Forelimb muscle (tissue), 1 donor: ENCODE measurements around the gene HESX1. TPM values are rescaled to one million over a fixed set of nuclear protein-coding genes. Genes with fewer than 3 reads are reported as not detected.

Experiments used
- DNase-seq: peaks from one replicate; pipeline ENCODE4 v3.0.0-alpha.2; 2013; ENCODE audit warnings: low read depth
- polyA plus RNA-seq: library from polyadenylated mRNA; unstranded; fragments of 120-200 nt; gene quantifications from one replicate; pipeline ENCODE4 v1.2.1, GENCODE V29; 2013; ENCODE audit not compliant: insufficient read length

The HESX1 gene
- polyA plus RNA-seq, 1 donor = 1.6 TPM

DNA sequence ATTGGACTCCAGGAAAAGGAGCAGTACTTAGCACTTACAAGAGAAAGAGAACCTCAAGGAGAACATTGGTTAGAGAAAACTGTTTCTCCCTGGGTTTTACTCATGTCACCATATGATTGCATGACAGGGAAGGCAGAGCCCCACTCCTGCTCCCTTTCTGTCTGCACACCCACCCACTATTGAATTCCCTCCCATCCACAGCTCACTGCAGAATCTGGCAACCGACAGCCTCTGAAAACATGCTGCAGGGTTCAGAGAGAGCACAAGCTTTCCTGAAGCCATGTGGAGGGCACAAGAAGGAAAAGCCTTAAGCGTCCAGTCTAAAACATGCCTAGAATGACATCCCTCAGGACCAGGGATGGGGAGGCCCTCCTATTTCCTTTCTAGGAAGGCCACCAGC, 31.6 kb downstream of the HESX1 start:
- no peak for DNase-seq

DNA sequence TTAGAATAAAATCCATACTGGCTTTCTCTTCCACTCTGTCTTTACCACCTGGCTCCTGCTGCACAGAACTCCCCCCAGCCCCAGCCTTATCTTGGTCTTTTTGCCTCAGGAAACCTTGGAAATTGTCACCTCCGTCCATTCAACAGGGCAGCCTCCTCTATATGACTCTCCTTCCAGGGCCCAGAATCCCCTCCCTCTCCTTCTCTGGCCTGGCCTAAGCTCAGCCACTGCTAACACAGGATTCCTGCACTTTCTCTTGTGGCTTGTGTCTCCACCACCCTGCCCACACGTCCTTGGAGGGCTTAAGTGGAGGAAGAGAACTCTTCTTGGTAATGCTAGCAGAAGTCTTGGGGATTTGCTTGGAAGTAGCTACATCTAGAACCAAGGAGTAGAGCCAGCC, 33.1 kb downstream of the HESX1 start:
- DNase-seq = no peak

- no peak for DNase-seq
These were observed 34.1 kb downstream of the HESX1 start for GRCh38 chr3:57165641-57166040.

DNA sequence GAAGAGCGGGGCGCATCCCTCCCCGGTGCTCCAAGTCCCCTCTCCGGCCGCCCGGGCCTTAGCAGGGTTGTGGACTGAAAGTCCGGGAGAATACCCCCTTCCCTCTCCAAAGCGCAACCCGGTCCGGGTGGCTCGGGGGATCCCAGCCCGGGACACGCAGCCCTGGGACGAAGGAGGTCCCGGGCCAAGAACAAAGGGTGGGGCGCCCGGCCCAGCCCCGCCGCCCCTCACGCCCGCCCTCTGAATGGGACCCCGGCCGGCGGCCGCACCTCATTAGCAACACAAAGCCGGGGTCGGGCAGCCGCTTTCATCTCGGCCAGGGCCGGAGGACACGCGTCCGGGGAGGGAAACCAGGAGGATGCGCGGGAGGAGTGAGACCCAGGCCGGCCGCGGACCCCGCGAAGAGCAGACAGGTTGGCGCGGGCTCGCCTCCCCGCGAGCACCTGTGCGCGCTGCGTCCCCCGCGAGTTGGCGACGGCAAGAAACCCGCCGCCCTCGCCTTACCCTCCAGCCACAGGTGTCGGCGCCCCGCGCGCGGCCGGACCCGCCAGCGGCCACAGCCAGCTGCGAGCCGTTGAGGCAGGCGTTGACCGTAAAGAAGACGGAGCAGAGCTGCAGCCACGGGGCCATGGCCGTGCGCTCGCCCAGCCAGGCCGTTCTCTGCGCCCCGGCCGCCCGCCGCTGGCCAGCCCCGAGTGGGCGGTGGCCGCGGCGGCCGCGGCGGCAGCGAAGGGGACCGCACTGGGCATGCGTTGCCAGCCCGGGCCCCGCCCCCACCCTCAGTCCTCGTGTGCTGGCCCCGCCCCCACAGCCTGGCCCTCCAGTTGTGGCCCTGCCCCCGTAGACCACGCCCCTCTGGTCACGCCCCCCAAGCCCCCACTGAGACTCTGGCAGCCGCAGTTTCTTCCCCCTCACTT, 34.9 kb downstream of the HESX1 start, which contains the start of gene IL17RD:
Gene IL17RD, minus strand, starts transcription at position 697 of the 917 bp plus-strand sequence. Its CDS starts 67 bp downstream, at position 630.
- no peak for DNase-seq

DNA sequence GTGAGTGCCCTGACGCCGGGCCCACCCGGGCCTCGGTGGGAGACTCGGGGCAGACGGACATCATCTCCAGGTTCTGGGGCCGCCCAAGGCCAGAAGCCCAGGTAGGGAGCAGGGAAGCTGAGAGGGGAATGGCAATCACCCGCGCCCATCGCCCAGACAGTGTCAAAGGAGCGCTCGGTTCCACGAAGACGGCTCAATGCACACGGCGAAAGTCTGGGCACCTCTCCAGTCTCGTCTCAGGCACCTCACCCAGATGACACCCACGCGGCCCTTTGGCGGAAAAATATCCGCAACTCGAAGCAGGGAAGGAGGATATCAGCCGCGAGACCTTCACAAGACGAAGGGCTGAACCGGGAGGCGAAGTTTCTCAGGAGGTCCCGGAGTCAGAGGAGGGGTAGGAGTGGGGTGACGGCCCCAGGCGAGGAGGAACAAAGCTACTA, 35.5 kb downstream of the HESX1 start:
- DNase-seq = no peak

GRCh38 chr3:57163751-57164150, 36.0 kb downstream of the HESX1 start:
- DNase-seq = no peak

- DNase-seq = no peak
These were observed 37.9 kb downstream of the HESX1 start for GRCh38 chr3:57161915-57162314.

GRCh38 chr3:57160765-57161538, 38.8 kb downstream of the HESX1 start:
- peak; percentile 68 for DNase-seq

- peak; percentile 74 for DNase-seq
These were observed 39.6 kb downstream of the HESX1 start for GRCh38 chr3:57160076-57160764.

DNA sequence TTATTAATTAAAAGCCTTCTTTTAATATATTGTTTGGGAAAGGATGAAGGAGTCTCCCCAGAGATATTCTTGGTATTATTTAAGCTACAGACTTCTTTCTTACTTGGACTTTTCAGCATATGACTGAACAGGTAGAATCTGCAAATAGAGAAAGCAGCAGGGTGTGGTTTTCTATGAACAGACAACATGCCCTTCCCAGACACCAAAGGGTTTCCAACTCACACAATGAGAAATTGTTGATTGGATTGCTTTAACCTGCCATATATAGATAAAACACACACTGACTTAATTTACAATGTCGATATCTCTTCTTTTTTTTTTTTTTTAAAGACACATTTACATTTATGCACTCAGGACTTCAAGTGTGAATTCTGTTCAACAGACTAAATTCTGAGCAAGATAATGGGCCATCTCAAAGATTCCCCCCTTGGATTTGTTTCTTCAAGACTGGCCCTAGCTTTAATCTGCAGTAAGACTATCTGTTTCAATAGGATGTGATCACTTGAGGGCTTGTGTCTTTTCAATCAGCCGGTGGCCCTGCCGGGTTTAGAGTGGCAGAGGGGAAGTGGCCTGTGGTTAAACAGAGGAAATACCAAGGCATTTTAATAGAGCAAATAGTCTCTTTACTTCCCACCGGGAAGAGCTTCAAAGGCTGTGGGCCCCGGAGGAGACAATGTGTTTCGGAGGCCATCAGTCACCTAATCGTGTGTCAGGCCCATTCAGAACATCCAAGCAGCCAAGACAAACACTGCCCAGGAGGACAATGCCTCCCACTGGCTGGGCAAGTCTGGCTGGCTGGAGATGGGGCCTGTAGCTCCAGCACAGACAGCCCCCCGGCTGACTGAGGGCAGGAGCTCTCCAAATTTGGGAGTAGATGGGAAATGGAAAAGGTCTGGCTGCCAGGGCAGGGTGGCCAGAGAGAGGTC, 40.7 kb downstream of the HESX1 start:
- DNase-seq = no peak

- DNase-seq = no peak
These were observed 41.5 kb downstream of the HESX1 start for GRCh38 chr3:57158325-57158724.

GRCh38 chr3:57157545-57157944, 42.2 kb downstream of the HESX1 start:
- DNase-seq = no peak

GRCh38 chr3:57155310-57155643, 44.5 kb downstream of the HESX1 start:
- no peak for DNase-seq

- DNase-seq = no peak
These were observed 45.1 kb downstream of the HESX1 start for GRCh38 chr3:57154470-57155309.

GRCh38 chr3:57152151-57153143, 47.3 kb downstream of the HESX1 start:
- DNase-seq = no peak

DNA sequence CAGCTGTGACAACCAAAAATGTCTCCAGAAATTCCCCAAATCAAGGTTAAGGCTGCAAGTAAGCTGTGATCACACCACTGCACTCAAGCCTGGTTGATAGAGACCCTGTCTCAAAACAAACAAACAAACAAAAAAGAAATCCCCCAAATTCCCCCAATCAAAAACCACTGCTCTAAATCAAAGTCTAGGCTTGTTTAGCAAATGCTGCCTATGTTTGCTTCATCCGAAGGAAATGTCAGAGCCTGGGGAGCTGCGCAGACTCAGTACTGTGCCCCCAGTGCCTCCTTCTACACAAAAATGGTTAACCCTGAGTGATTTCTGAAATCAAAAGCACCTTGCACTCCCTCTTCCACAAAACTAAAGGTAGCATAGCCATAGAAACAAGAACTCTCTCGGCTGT, 48.0 kb downstream of the HESX1 start:
- no peak for DNase-seq

DNA sequence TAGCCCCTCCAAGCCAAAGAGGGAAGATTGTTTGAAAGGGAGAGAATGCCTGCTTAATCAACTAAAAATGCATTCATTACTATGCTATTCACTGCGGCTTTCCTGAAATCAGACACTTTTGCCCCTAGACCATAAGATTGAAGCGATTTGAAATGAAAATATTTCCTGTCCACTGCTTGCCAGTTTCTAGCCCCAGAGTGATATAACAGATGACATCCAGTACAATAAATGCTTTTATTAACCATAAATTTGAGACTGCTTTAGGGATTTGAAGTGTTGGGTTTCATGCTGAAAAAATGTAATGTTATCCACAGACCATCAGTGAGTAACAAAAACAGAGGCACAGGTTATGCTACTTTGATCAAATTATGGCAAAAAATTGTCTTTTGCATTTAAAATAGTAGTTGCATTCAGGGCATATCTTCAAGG, 48.7 kb downstream of the HESX1 start:
- DNase-seq = no peak

DNA sequence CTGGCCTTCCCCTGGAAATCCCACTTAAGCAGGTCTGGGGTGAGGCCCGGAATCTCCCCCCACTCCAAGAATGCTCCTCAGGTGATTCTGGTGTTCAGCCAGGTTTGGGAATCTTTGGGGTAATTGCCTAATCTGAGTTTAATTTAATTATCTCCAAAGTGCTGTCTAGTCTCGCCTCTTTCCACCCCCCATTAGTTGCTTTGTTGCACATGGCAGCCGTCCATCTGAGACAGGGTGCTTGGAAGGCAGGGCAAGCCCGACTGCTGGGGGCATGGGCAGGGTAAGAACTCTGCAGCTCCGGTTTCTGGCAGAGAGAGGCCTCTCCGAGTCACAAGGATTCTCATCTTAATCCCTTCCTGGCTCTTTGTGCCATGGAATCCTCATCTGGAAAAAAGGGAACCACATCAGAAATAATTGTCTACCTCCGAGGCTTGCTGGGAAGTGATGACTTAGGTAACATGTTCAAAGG, 49.6 kb downstream of the HESX1 start:
- no peak for DNase-seq
